ENCODE data around the gene LGALS8. TPM values are rescaled to one million over a fixed set of nuclear protein-coding genes. Genes with fewer than 3 reads are reported as not detected.

Gene LGALS8
- total and polyA plus RNA-seq, 11 donors: 45.3 to 114 (median 91.4) TPM

DNA sequence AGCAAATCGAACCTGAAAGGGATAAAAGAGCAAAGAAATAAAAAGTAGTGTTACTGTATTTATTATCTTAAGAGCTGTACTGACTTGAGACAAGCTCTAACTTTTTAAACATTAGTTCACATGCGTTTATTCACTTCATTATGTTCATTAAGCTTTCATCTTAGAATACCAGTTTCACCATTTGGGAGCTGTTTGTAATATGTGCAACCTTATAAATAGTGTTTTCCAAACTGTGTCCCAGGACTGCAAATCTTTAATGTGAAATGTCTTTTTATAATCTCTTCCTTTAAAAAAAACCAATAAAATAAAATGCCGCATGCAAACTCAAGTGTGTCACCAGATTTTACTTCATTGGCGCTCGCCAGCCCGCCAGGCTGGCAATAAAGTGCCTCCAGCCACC is 28.3 kb downstream of the LGALS8 start:
- Histone ChIP-seq H3K27me3 (no peaks in the 10 kb centered on the region), H3K9me3 (no peaks in the 10 kb centered on the region), H3K4me3 (no peak overlapping the region), H3K4me1 (no peaks in the 10 kb centered on the region), H3K27ac (no peak overlapping the region), H3K36me3 (peaks cover 0 to 100% (median 99%) of the 10 kb centered on the region in 9 donors)
- intact Hi-C loops (cut with DNase I): no loop called here
- ATAC-seq: no peak
- DNase-seq: no peak
- 80 to 91% (median 87%) methylated on average over 6 of the region's 6 CpGs for WGBS, 4 donors
- no peak for TF ChIP-seq POLR2A (IDR thresholded peaks at IDR 0.05)
- TF ChIP-seq, protein P1, sequence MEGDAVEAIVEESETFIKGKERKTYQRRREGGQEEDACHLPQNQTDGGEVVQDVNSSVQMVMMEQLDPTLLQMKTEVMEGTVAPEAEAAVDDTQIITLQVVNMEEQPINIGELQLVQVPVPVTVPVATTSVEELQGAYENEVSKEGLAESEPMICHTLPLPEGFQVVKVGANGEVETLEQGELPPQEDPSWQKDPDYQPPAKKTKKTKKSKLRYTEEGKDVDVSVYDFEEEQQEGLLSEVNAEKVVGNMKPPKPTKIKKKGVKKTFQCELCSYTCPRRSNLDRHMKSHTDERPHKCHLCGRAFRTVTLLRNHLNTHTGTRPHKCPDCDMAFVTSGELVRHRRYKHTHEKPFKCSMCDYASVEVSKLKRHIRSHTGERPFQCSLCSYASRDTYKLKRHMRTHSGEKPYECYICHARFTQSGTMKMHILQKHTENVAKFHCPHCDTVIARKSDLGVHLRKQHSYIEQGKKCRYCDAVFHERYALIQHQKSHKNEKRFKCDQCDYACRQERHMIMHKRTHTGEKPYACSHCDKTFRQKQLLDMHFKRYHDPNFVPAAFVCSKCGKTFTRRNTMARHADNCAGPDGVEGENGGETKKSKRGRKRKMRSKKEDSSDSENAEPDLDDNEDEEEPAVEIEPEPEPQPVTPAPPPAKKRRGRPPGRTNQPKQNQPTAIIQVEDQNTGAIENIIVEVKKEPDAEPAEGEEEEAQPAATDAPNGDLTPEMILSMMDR (IDR thresholded peaks at IDR 0.05): no peak

DNA sequence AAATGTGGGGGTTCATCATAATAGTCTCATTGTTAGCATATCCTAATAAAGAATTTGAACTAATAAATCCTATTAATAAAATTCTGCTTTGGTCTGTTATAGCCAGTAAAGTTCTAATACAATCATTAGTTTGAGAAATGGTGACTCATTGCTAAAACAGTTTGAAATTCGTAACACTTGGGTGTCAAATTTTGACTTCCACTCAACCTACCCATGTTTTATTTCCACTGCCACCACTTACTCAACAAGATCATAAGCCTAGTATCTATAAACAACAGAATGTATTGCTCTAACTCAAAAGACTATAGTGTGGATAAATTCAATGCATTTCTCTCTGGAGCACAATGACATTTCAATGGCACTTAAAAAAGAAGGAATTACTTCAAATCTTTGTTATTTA is 29.1 kb downstream of the LGALS8 start:
- intact Hi-C loops (cut with DNase I): no loop called here
- ATAC-seq: no peak
- Histone ChIP-seq H3K4me1 (no peaks in the 10 kb centered on the region), H3K27ac (no peak overlapping the region), H3K27me3 (no peaks in the 10 kb centered on the region), H3K4me3 (no peak overlapping the region), H3K9me3 (no peaks in the 10 kb centered on the region), H3K36me3 (peaks cover 0 to 100% (median 99%) of the 10 kb centered on the region in 9 donors)
- WGBS, 4 donors: 31 to 42% (median 38%) methylated on average over 1 of the region's 1 CpG
- DNase-seq: no peak
- no peak for TF ChIP-seq POLR2A (IDR thresholded peaks at IDR 0.05)
- TF ChIP-seq, protein P1 (IDR thresholded peaks at IDR 0.05): no peak

DNA sequence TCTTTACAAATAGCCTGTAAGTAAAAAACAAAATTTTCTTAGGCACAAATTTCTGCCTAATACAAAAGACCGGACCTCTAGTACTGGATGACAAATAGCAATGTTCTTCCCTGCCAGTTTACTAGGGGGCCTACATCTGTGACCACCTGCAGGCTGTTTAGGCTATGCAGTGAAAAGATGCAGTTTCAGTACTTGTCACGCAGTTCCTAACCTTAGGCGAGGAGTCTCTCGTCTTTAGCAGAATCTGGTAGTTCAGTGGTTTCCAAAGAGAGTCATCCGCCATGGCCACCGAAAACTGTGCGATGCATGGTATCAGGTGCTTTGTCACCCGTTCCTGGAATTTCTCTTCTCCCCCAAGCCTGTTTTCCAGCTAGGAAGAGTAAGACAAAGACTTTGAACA is 29.6 kb downstream of the LGALS8 start:
- peaks cover 0 to 100% (median 99%) of the 10 kb centered on the region in 9 donors for H3K36me3 ChIP-seq
- WGBS, 4 donors: 81 to 86% (median 84%) methylated on average over 8 of the region's 8 CpGs

DNA sequence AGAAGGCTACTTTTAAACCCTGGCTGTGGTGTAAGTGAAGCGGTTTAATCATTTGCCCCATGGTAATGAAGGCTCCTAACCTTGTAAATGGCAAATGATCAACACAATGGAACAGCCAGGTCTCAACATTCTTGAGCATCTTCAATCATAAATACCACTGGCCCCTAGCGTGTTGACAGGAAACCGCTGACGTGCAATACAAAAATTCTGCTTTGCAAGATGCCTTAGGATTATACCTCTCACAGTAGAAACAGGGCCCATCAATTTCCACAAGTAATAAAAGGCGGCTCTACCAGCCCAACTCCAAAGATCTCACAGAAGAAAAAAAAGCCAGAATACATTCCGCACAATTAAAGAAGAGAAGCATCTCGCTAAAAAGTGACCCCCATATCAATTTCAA is 32.8 kb downstream of the LGALS8 start:
- DNase-seq: no peak
- Histone ChIP-seq H3K36me3 (peaks cover 0 to 100% (median 95%) of the 10 kb centered on the region in 9 donors), H3K27me3 (no peaks in the 10 kb centered on the region), H3K4me3 (no peak overlapping the region), H3K27ac (no peak overlapping the region), H3K4me1 (no peaks in the 10 kb centered on the region), H3K9me3 (no peaks in the 10 kb centered on the region)
- intact Hi-C loops (cut with DNase I): no loop called here
- no peak for TF ChIP-seq POLR2A (IDR thresholded peaks at IDR 0.05)
- TF ChIP-seq, protein P1 (IDR thresholded peaks at IDR 0.05): no peak
- no peak for ATAC-seq
- 89 to 96% (median 94%) methylated on average over 7 of the region's 7 CpGs for WGBS, 4 donors

More for the DNA sequence above, 29.6 kb downstream of the LGALS8 start:
- intact Hi-C loops (cut with DNase I): no loop called here
- no peak overlapping the region for H3K4me3 ChIP-seq
- H3K9me3 ChIP-seq: no peaks in the 10 kb centered on the region
- no peak overlapping the region for H3K27ac ChIP-seq
- ATAC-seq: no peak
- H3K4me1 ChIP-seq: no peaks in the 10 kb centered on the region
- TF ChIP-seq, protein P1 (IDR thresholded peaks at IDR 0.05): no peak
- TF ChIP-seq POLR2A (IDR thresholded peaks at IDR 0.05): no peak
- no peaks in the 10 kb centered on the region for H3K27me3 ChIP-seq
- DNase-seq: no peak
